Epithelial cell of proximal tubule (primary cell): Measurements from ENCODE around the gene POMT2. TPM values are rescaled to one million over a fixed set of nuclear protein-coding genes. Genes with fewer than 3 reads are reported as not detected.
A peak's percentile ranks its signal among the peaks of the same experiment; 100 is the strongest.

Source experiments
- DNase-seq: peaks from one replicate; pipeline ENCODE4 v3.0.0-alpha.2; 2011; ENCODE audit warnings: low read depth
- H3K4me3 ChIP-seq: 2 replicates; pipeline ENCODE4 v1.5.1; 2011; ENCODE audit warnings: low read depth, mild to moderate bottlenecking, low read length
- total RNA-seq: library from RNA; depleted of rRNA; stranded (reverse); fragments of >200 nt; gene quantifications from 2 replicates; pipeline ENCODE4 v1.2.3, GENCODE V29; 2015
- TF ChIP-seq, protein P1 (sequence below): conservative IDR thresholded peaks from 2 replicates; pipeline ENCODE4 v1.5.1; 2012; ENCODE audit warnings: low read depth, mild to moderate bottlenecking, low read length

POMT2 gene
- total RNA-seq, 1 donor from 2014 or later, result 17.8 TPM

DNA sequence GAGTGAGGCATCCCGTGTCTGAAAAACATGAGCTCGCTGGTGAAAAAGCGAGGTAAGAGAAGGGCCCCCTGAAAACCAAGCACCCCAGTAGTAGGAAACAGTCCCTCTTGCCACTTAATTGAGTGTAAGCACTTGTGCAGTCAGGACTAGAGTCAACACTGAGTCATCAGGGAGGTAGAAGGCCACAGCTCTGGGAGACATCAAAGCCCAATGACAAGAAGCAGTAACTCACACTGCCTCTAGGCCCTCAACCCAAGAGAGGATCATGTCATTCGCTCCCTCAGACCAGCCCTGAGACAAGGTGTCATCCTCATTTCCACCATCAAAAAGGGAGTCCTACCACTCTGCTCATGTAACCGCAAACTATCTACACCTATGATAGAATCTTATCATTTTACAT lies 17.8 kb downstream of the POMT2 start:
- TF ChIP-seq, protein P1, sequence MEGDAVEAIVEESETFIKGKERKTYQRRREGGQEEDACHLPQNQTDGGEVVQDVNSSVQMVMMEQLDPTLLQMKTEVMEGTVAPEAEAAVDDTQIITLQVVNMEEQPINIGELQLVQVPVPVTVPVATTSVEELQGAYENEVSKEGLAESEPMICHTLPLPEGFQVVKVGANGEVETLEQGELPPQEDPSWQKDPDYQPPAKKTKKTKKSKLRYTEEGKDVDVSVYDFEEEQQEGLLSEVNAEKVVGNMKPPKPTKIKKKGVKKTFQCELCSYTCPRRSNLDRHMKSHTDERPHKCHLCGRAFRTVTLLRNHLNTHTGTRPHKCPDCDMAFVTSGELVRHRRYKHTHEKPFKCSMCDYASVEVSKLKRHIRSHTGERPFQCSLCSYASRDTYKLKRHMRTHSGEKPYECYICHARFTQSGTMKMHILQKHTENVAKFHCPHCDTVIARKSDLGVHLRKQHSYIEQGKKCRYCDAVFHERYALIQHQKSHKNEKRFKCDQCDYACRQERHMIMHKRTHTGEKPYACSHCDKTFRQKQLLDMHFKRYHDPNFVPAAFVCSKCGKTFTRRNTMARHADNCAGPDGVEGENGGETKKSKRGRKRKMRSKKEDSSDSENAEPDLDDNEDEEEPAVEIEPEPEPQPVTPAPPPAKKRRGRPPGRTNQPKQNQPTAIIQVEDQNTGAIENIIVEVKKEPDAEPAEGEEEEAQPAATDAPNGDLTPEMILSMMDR, result peak; percentile 12
- H3K4me3 ChIP-seq, result no peak overlapping the region
- no peak for DNase-seq

DNA sequence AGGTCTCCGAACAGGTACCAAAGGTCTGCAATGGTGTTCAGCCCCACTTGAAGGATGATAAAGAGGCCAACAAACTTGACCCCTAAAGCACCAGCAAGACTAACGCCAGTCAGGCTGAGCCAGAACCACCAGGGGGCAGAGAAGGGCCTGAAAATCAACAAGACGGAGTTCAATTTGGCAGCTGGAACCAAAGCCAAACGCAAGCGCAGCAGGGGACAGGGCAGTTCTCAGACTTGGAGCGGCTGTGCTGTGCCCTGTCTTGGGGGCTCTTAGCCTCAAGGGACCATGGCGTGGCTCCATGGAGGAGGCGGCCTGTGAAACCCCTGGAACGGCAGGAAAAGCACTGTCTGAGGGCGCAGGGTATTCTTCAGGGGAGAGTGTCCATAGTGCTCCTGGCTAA lies 19.6 kb downstream of the POMT2 start:
- DNase-seq, result no peak
- TF ChIP-seq, protein P1, result peak; percentile 95
- H3K4me3 ChIP-seq, result no peak overlapping the region

DNA sequence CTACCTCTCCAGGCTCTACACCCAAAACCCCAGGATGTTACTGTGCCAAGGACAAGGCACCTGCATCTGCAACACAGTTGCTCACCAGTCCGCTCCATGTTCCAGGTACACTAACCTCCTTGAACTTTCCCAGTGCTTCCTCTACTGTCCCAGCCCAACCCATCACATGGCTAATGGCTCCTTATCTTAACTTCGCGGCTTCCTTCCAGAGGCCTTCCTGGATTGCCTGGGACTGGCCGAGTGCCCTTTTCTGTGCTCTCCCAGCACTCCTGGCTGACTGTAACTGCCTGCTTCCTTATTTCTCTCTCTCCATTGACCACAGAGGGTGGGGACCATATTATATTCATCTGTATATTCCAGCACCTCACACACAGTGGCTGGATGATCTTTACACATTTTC lies 20.9 kb downstream of the POMT2 start:
- no peak for DNase-seq
- TF ChIP-seq, protein P1, result no peak
- no peak overlapping the region for H3K4me3 ChIP-seq

DNA sequence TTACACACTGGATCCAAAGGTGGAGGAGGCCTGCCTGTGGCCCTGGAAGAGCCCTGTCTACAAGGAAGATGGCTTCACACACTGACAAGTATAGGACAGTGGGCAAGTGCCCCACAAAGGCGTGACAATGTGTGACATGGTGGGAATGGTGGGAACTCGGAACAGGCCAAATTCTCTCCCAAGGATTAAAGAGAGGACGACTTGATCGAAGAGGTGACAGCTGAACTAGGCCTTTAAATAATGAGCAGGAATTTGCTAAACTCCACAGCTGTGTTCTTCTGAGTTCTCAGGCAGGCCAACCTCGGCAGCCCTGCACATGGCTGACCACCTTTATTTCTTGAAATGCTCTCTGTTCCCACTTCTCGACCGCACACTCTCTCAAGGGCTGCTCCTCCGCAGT lies 23.8 kb downstream of the POMT2 start:
- no peak for DNase-seq
- no peak overlapping the region for H3K4me3 ChIP-seq
- TF ChIP-seq, protein P1, result no peak

DNA sequence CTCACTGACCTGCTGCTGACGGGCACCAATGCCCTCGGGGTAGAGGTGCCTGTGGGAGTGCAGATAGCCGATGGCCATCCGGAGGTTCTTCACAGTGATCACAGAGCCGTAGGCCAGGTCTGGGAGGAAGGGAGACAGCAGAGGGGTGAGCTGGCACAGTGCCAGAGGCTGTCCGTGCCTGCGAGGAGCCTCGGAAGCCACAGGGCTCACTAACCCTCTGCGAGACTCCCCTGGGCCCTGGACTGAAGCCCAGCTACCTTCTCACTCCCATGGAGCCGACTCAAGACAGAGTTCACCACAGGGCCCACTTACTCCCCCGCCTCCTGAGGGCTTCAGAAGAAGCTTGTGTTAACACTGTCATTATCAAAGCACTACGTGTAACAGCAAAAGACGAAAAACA lies 24.5 kb downstream of the POMT2 start:
- no peak overlapping the region for H3K4me3 ChIP-seq
- no peak for DNase-seq
- TF ChIP-seq, protein P1, result no peak

DNA sequence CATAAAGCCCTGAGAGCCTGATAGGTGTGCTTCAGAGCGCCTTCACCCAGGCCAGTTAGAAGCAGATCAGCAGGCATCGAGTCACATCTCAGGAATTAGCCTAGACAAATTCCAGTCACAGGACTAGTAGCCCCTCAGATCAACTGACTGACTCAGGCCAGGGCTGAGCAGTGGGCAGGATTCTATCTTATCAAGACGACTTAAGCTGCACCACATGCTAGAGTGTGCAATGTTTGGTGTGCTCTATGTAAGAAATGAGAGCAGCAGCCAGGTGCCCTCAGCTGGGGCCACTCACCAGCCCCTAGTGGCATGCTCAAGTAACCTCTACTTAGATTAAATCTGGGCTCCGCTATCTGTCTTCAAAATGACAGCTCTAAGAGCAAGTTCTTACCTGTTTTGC lies 30.0 kb downstream of the POMT2 start:
- H3K4me3 ChIP-seq, result no peak overlapping the region
- no peak for DNase-seq
- TF ChIP-seq, protein P1, result peak; percentile 16

DNA sequence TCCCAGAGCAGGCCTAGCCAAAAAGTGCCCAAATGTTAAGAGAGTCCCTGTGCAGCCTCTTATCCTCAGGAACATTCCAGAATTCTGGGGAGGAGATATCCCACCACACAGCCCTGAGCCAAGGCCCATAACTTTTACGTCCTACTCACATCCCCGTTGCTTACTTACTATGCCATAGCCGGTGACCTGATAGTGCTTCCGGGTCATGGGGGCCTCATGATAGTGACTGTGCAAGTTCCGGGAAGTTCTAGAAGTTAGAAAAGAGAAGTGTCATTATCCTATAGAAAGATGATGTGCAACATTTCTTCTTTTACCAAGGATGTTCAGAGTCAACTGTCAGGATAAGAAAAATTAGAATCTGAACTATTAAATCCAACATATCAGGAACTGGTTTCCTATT lies 34.1 kb downstream of the POMT2 start:
- no peak for DNase-seq
- TF ChIP-seq, protein P1, result no peak
- H3K4me3 ChIP-seq, result no peak overlapping the region
